ENCODE data around the gene SLC2A5. TPM values are rescaled to one million over a fixed set of nuclear protein-coding genes. Genes with fewer than 3 reads are reported as not detected.

Gene SLC2A5, protein sequence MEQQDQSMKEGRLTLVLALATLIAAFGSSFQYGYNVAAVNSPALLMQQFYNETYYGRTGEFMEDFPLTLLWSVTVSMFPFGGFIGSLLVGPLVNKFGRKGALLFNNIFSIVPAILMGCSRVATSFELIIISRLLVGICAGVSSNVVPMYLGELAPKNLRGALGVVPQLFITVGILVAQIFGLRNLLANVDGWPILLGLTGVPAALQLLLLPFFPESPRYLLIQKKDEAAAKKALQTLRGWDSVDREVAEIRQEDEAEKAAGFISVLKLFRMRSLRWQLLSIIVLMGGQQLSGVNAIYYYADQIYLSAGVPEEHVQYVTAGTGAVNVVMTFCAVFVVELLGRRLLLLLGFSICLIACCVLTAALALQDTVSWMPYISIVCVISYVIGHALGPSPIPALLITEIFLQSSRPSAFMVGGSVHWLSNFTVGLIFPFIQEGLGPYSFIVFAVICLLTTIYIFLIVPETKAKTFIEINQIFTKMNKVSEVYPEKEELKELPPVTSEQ
- total RNA-seq: under 0.01 TPM in 2 replicates

DNA sequence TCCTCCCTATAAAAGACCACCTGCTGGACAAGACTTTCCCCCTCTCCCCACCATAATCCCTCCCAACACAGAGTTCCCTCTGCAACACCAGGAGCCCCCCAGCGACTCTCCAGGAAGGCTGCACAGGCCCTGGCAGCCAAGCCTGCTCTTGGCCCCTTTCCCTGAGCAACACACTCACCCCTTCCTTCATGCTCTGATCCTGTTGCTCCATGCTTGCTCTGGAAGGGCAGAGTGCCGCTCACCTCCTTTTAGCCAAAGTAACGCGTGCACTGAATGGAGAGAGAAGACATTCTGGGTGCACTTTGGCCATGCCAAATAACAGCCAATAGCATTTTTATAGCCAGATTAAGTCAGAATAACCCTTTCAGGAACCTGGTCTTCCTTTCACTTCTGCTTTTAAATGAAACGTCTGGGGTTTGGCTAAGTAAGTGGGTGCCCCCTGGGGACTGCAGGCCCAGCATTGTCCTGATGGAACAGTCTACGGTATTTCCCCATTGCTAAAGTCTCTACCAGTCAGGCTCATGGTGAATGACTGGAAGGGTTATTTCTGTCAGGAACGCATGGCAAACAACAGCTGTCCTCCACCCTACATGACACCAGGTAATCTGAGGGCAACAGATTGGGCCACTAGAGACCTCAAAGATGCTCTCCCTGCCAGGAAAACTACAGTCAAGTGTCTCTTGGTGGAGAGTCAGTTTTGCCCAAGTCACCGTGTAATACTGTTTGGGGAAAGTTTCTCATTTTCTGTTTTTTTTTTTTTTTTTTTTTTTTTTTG lies at the start of gene SLC2A5:
Gene SLC2A5 (minus strand): TSS at position 310 of the 775 bp plus-strand sequence. CDS start 99 bp downstream, at position 211.

Other genes with a start within 250 kb of the SLC2A5 start
- 2,016 and 2,782 TPM in 2 replicates for gene ENO1, start 190.9 kb downstream of the SLC2A5 start, total RNA-seq
- gene CA6, start 123.8 kb downstream of the SLC2A5 start, total RNA-seq: not detected in 2 replicates
- not detected in 2 replicates for gene SLC2A7, start 43.2 kb downstream of the SLC2A5 start, total RNA-seq
- gene GPR157, start 59.5 kb upstream of the SLC2A5 start, total RNA-seq: 3.4 and 3.6 TPM in 2 replicates
- gene H6PD, start 165.1 kb upstream of the SLC2A5 start, total RNA-seq: 10.2 and 11.8 TPM in 2 replicates
- gene SPSB1, start 223.3 kb upstream of the SLC2A5 start, total RNA-seq: 21.3 and 28.6 TPM in 2 replicates

Data from endothelial cell of coronary artery (primary cell).